ENCODE data around the gene PTPRH. TPM values are rescaled to one million over a fixed set of nuclear protein-coding genes. Genes with fewer than 3 reads are reported as not detected.

The PTPRH gene
- total and polyA plus RNA-seq, 9 of the 15 experiments (the other 6 are each of a cell fraction or from before 2014, with no cell fraction given) = 0.87 to 34.3 (median 22.7) TPM

- 89% methylated on average over 14 of the region's 21 CpGs for WGBS (ENCODE audit: insufficient coverage, low coverage, missing lambda C conversion rate)
- Histone ChIP-seq H3K9me3 (replicated peaks; ENCODE audit: control insufficient read depth, insufficient read depth, low read depth, low read length) (no peaks in the 10 kb centered on the region), H3K4me1 (replicated peaks in 1 of 2; ENCODE audit: control insufficient read depth in 2 of 2, insufficient read depth in 2 of 2, low read length in 2 of 2) (peaks cover 6 to 28% of the 10 kb centered on the region in 2 experiments), H3K9me1 (ENCODE audit: control insufficient read depth, insufficient read depth, low read length) (no peaks in the 10 kb centered on the region), H3K4me3 (no peak overlapping the region), H3K27ac (ENCODE audit: extremely low read depth, low read depth, low read length) (no peak overlapping the region), H3K27me3 (ENCODE audit: control insufficient read depth in 2 of 2, insufficient read depth in 2 of 2, low read length in 2 of 2) (no peaks in the 10 kb centered on the region), H3K79me2 (ENCODE audit: control insufficient read depth, insufficient read depth, low read length) (peaks cover 16% of the 10 kb centered on the region), H3K4me2 (ENCODE audit: insufficient read depth, low read length) (no peak overlapping the region), H3K9ac (ENCODE audit: insufficient read depth in 1 of 2, low read depth in 2 of 2, low read length in 2 of 2) (0 out of 4 replicates have a peak overlapping the region, but pooled peaks of 1 of the 2 experiments have one; percentile 45), H2AFZ (ENCODE audit: low read depth, low read length) (no peak overlapping the region), H3K36me3 (ENCODE audit: control insufficient read depth, insufficient read depth, low read length) (peaks cover 43% of the 10 kb centered on the region), H4K20me1 (replicated peaks; ENCODE audit: control insufficient read depth, insufficient read depth, low read length) (no peaks in the 10 kb centered on the region)
- FAIRE-seq (no peak), ATAC-seq (no peak), DNase-seq (ENCODE audit: extremely low read depth in 1 of 4, low spot score in 3 of 4) (peak in 1 of 4 experiments; percentile 9)
- intact Hi-C loops (cut with micrococcal nuclease) = loop anchor here (1.0 to 10.0 kb wide), 3 partner anchors 18 to 493 kb away; no protein-coding TSS in a partner anchor
- in situ Hi-C loops (cut with MboI) = loop anchor here (25.0 kb wide), 1 partner anchor 496 kb away; the partner anchor contains the start of genes CCDC106, ZNF580 and ZNF581
- BruUV-seq (replicated peaks) = no TSS peak
- ChIA-PET CTCF (ENCODE audit: low intra/inter-chr PET ratio) (interaction anchor here (0.7 to 1.9 kb wide), 4 partner anchors 19 to 362 kb away, joined by 3 to 20 read pairs (median 4); partner anchors contain the start of gene DNAAF3), POLR2A (interaction anchor here (0.7 to 1.2 kb wide), 3 partner anchors 19 to 266 kb away, joined by 3 to 5 read pairs (median 3); partner anchors contain the start of gene UBE2S)
- TF ChIP-seq RBM34 (IDR thresholded peaks at IDR 0.05; ENCODE audit: borderline replicate concordance, insufficient read depth, low read length) (no peak), MYC (IDR thresholded peaks at IDR 0.05; ENCODE audit: low read depth, low read length) (peak; percentile 2; the same call in 1 of the 2 replicates), MYC (CRISPR knock-in tag; IDR thresholded peaks at IDR 0.05; ENCODE audit: borderline replicate concordance, low read depth) (no peak), ZBTB33 (CRISPR knock-in tag; IDR thresholded peaks at IDR 0.05) (peak; percentile 89), ZBTB7A (IDR thresholded peaks at IDR 0.05; ENCODE audit: borderline replicate concordance, control insufficient read depth, low read depth, low read length) (0 out of 2 replicates have a peak, but pooled peaks have one; percentile 21), POLR2G (IDR thresholded peaks at IDR 0.05; ENCODE audit: low read depth, low read length) (peak; percentile 49; the same call in 1 of the 2 replicates)
Measured at GRCh38 chr19:55141696-55142095, 67.6 kb downstream of the PTPRH start.

Measured in K562 (cell line).